ENCODE results near the gene DNM2.

DNA sequence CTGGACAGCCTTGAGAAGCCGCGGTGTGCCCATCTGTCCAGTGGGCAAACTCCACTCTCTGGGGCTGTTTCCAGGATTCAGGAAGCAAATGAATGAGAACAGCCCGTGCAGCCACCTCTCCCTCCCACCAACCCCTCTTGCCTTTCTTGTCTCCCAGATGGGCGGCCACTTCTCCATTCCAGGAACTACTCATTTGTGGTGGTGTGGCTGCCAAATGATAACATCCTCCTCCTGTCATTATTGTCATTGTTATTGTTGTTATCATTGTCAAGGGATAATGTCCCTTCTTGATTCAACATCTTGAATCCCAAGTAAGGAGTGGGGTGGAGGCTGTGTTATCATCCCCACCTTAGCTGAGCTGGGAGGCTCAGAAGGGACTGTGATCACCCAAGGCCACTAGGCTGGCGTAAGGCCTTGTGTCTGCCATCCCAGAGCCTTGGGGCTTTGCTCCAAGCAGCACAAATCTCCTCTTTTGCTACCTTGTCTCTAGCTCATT lies 1.6 kb downstream of the DNM2 start:
- TF ChIP-seq TAF1 (IDR thresholded peaks at IDR 0.05; ENCODE audit: borderline replicate concordance, low read depth, low read length) (no peak), SP1 (IDR thresholded peaks at IDR 0.05; ENCODE audit: low read depth, low read length) (no peak)
- TF ChIP-seq, protein P1, sequence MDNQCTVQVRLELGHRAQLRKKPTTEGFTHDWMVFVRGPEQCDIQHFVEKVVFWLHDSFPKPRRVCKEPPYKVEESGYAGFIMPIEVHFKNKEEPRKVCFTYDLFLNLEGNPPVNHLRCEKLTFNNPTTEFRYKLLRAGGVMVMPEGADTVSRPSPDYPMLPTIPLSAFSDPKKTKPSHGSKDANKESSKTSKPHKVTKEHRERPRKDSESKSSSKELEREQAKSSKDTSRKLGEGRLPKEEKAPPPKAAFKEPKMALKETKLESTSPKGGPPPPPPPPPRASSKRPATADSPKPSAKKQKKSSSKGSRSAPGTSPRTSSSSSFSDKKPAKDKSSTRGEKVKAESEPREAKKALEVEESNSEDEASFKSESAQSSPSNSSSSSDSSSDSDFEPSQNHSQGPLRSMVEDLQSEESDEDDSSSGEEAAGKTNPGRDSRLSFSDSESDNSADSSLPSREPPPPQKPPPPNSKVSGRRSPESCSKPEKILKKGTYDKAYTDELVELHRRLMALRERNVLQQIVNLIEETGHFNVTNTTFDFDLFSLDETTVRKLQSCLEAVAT (IDR thresholded peaks at IDR 0.05), result no peak
